Activated CD8-positive, alpha-beta T cell treated with anti-CD3 and anti-CD28 coated beads for 36 hours (primary cell): ENCODE data around the gene TMEM91. TPM values are rescaled to one million over a fixed set of nuclear protein-coding genes. Genes with fewer than 3 reads are reported as not detected.

ENCODE experiments used
- ATAC-seq: fragments of 200-7000 bp; cut with Tn5 transposase; one replicate; pipeline ENCODE4 v1.10.0; 2021; ENCODE audit warnings: mild to moderate bottlenecking, moderate library complexity
- CTCF ChIA-PET: fragments of 350-600 bp; sonication (Branson Sonifier 250); formaldehyde crosslinking; loops from one replicate; lab custom pipeline; 2021; ENCODE audit warnings: antibody characterized with exemption; lab: Charles Lee
- POLR2A ChIA-PET: fragments of 350-600 bp; sonication (Branson Sonifier 250); formaldehyde crosslinking; loops from one replicate; lab custom pipeline; 2021; ENCODE audit warnings: antibody characterized with exemption; lab: Charles Lee
- DNase-seq: peaks from one replicate; pipeline ENCODE4 v3.0.0-alpha.2; 2020
- H3K27ac Mint-ChIP-seq: one replicate; pipeline ENCODE4 v1.8.0; 2021; ENCODE audit warnings: mild to moderate bottlenecking, mixed read lengths
- H3K27me3 Mint-ChIP-seq: one replicate; pipeline ENCODE4 v1.8.0; 2021; ENCODE audit warnings: mixed read lengths
- H3K36me3 Mint-ChIP-seq: one replicate; pipeline ENCODE4 v1.8.0; 2021; ENCODE audit warnings: low read depth, mixed read lengths
- H3K4me1 Mint-ChIP-seq: one replicate; pipeline ENCODE4 v1.8.0; 2021; ENCODE audit warnings: low read depth, mixed read lengths
- H3K4me3 Mint-ChIP-seq: one replicate; pipeline ENCODE4 v1.8.0; 2021; ENCODE audit warnings: mild to moderate bottlenecking, moderate library complexity, mixed read lengths
- H3K9me3 Mint-ChIP-seq: one replicate; pipeline ENCODE4 v1.8.0; 2021; ENCODE audit warnings: mixed read lengths
- intact Hi-C: fragments of 100-400 bp; cut with micrococcal nuclease; formaldehyde crosslinking; loops from one replicate; pipeline ENCODE4 v1.10.0; 2022
- total RNA-seq, 2 experiments: library from RNA; stranded (reverse); gene quantifications; one replicate each; pipeline ENCODE4 v1.2.3, GENCODE V29; 2021
- TF ChIP-seq, protein P1 (sequence below): fragments of 200-600 bp; IDR thresholded peaks from one replicate; pipeline ENCODE4 v1.8.0; 2022; ENCODE audit warnings: antibody characterized with exemption, mild to moderate bottlenecking

TMEM91 gene
- total RNA-seq, 2 experiments from 2014 or later = 8.9 to 9.1 TPM

DNA sequence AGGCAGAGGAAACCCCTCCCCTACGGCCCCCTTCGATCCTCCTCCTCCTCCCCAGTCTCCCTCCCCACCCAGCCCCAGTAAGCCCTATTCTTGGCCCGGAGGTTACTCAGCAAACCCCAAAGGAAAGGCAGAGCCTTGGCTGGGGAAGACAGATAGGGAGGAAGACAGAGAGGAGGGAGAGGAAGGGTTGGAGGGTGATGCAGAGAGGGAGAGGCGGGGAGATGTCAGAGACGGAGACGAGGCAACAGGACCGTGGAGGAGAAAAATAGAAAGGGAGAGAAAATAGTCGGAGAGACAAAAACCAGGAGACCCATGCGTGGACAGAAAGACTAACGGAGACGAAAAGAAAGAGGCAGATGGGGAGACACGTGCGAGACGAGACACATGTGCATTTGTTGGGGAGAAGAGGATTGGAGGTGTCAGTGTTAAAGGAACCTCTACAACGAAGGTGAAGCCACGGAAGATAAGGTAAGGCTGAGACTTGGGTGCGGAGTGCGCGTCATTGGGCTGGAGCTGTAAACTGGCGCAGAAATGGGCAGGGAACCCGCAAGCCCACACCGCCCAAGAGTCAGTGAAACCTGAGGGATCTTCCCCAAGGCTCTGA is 25.5 kb upstream of the TMEM91 start:
- CTCF ChIA-PET = interaction anchor here (1.0 to 3.0 kb wide), 4 partner anchors 13 to 87 kb away, joined by 3 to 19 read pairs (median 6); partner anchors contain the start of genes B9D2 and HNRNPUL1
- ATAC-seq (no peak), DNase-seq (no peak)
- Mint-ChIP-seq H3K27ac (peak overlapping the region; percentile 89), H3K4me1 (peaks cover 42% of the 10 kb centered on the region), H3K36me3 (peaks cover 56% of the 10 kb centered on the region), H3K4me3 (peak overlapping the region; percentile 100), H3K27me3 (no peaks in the 10 kb centered on the region), H3K9me3 (peaks cover 5% of the 10 kb centered on the region)
- POLR2A ChIA-PET = interaction anchor here (0.7 to 6.0 kb wide), 11 partner anchors 13 to 180 kb away, joined by 3 to 44 read pairs (median 6); partner anchors contain the start of genes B9D2, CCDC97 and HNRNPUL1
- TF ChIP-seq, protein P1, sequence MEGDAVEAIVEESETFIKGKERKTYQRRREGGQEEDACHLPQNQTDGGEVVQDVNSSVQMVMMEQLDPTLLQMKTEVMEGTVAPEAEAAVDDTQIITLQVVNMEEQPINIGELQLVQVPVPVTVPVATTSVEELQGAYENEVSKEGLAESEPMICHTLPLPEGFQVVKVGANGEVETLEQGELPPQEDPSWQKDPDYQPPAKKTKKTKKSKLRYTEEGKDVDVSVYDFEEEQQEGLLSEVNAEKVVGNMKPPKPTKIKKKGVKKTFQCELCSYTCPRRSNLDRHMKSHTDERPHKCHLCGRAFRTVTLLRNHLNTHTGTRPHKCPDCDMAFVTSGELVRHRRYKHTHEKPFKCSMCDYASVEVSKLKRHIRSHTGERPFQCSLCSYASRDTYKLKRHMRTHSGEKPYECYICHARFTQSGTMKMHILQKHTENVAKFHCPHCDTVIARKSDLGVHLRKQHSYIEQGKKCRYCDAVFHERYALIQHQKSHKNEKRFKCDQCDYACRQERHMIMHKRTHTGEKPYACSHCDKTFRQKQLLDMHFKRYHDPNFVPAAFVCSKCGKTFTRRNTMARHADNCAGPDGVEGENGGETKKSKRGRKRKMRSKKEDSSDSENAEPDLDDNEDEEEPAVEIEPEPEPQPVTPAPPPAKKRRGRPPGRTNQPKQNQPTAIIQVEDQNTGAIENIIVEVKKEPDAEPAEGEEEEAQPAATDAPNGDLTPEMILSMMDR = no peak
- intact Hi-C loops = loop anchor here (5.0 to 10.0 kb wide), 2 partner anchors 44 to 86 kb away; partner anchors contain the start of gene HNRNPUL1

DNA sequence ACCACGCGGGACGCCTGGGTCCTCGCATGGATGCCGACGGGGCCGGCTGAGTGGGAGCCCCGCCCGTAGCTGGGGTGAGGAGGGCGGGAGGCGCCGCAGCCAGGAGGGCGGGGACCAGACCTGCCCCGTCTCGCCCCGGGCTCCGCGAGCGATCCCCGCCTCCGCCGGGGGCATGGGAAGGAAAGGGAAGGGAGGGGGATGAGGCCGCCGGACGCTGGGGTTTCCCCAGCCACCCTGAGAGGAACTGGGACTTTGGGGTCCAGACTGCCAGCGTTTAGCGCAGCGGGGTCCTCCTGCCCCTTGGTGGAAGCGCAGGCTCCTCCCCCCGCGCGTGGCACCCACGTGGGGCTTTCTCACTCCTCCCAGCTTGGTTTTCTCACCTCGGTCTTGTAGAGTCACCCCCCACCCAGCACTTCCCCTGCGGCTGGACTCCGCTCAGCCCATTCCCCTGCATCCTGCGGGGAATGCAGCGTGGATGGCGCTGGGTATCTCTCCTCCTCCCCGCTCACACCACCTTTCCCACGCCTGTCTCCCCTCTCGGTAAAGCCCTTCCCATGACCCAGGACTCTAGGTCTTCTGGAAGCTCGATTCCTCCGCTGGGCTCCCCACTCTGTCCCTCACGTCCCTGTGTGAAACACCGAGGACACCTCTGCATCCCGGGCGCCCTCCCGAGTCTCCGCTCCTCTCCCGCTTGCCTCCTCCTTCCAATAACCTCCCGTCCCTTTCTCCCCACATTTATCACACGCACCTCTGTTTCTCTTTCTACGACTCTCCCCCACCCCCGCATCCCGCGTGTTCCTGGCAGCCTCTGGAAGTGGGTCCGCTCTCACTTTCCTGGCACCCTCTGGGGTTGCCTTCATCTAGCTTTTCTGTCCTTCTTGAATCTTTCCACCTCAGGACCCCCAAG is 24.7 kb upstream of the TMEM91 start:
- intact Hi-C loops = loop anchor here (5.0 to 10.0 kb wide), 2 partner anchors 44 to 87 kb away; partner anchors contain the start of gene HNRNPUL1
- Mint-ChIP-seq H3K27ac (peak overlapping the region; percentile 99), H3K27me3 (no peaks in the 10 kb centered on the region), H3K4me3 (peak overlapping the region; percentile 100), H3K36me3 (peaks cover 57% of the 10 kb centered on the region), H3K4me1 (peaks cover 45% of the 10 kb centered on the region), H3K9me3 (peaks cover 5% of the 10 kb centered on the region)
- CTCF ChIA-PET = interaction anchor here (1.0 to 3.0 kb wide), 6 partner anchors 13 to 88 kb away, joined by 3 to 19 read pairs (median 6); partner anchors contain the start of genes B9D2 and HNRNPUL1
- POLR2A ChIA-PET = interaction anchor here (0.7 to 6.0 kb wide), 17 partner anchors 12 to 179 kb away, joined by 3 to 44 read pairs (median 4); partner anchors contain the start of genes B9D2, CCDC97 and HNRNPUL1
- TF ChIP-seq, protein P1 = no peak
- ATAC-seq (peak; percentile 44), DNase-seq (peak; percentile 90)

DNA sequence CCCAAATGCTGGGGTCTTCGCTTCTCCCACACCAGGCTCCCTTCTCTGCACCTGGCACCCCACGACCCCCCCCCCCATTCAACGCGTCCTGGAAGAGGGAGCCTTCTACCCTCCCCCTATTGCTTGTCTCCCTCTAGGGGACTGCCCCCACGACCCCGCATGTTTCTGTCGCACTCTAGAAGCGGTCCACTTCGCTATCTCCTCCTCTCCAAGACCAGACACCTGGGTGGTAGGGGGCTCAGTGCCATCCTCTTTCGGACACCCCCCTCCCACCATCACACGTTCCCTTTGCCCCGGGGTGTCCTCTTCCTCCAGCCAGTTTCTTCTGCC is 24.1 kb upstream of the TMEM91 start:
- Mint-ChIP-seq H3K27ac (peak overlapping the region; percentile 99), H3K27me3 (no peaks in the 10 kb centered on the region), H3K36me3 (peaks cover 58% of the 10 kb centered on the region), H3K9me3 (peaks cover 5% of the 10 kb centered on the region), H3K4me1 (peaks cover 51% of the 10 kb centered on the region), H3K4me3 (peak overlapping the region; percentile 100)
- ChIA-PET POLR2A (interaction anchor here (0.7 to 6.0 kb wide), 15 partner anchors 12 to 88 kb away, joined by 3 to 44 read pairs (median 5); partner anchors contain the start of genes B9D2, CCDC97, HNRNPUL1 and TMEM91), CTCF (interaction anchor here (1.2 to 3.0 kb wide), 5 partner anchors 12 to 97 kb away, joined by 3 to 19 read pairs (median 6); partner anchors contain the start of genes B9D2 and HNRNPUL1)
- ATAC-seq (no peak), DNase-seq (no peak)
- intact Hi-C loops = loop anchor here (5.0 to 10.0 kb wide), 2 partner anchors 45 to 87 kb away; partner anchors contain the start of gene HNRNPUL1
- TF ChIP-seq, protein P1 = no peak

DNA sequence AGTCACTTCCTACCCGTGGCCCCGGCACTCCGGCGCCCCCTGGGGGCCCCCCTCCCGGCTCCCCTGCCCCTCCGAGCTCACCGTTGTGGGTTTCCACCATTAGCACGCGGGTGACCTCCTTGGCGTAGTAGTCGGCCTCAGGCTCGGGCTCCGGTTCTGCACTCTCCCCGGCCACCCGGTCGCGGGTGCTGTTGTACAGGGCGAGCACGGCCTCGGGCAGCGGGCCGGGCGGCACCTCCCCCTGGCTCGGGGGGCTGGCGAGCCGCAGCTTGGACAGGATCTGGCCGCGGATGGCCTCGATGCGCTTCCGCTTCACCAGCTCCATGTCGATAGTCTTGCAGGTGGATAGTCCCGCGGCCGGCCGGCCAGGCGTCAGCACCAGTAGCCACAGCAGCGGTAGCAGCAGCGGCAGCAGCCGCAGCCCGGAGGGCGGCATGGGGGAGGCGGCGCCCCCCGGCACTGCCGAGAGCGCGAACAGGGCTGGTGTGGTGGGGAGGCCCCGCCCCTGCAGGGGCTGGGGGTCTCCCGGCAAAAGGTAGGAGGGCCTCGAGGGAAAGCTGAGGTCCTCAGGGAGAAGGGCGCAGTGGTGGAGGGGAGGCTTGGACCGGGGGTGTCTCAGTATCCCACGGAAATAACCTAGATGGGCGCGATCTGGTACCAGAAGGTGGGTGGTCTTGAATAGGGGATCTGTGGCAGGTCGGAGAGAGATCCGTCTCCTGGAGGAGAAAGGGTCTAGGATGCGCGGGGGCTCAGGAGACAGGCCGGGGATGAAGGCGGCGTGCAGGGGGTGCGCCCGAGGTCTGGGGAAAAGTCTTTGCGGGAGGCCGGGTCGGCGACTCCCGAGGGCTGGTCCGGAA is 23.5 kb upstream of the TMEM91 start:
- ChIA-PET CTCF (interaction anchor here (1.2 to 3.0 kb wide), 6 partner anchors 11 to 96 kb away, joined by 3 to 19 read pairs (median 6); partner anchors contain the start of genes B9D2 and HNRNPUL1), POLR2A (interaction anchor here (0.7 to 6.0 kb wide), 12 partner anchors 11 to 89 kb away, joined by 3 to 44 read pairs (median 6); partner anchors contain the start of genes B9D2, CCDC97, HNRNPUL1 and TMEM91)
- H3K36me3 Mint-ChIP-seq = peaks cover 55% of the 10 kb centered on the region
- peaks cover 5% of the 10 kb centered on the region for H3K9me3 Mint-ChIP-seq
- intact Hi-C loops = loop anchor here (5.0 to 10.0 kb wide), 2 partner anchors 46 to 88 kb away; partner anchors contain the start of gene HNRNPUL1
- peak overlapping the region; percentile 100 for H3K4me3 Mint-ChIP-seq
- H3K27ac Mint-ChIP-seq = peak overlapping the region; percentile 99
- H3K4me1 Mint-ChIP-seq = peaks cover 56% of the 10 kb centered on the region
- TF ChIP-seq, protein P1 = peak; percentile 4
- no peaks in the 10 kb centered on the region for H3K27me3 Mint-ChIP-seq
- ATAC-seq (peak; percentile 12), DNase-seq (peak; percentile 87)
